Suppressor macrophage treated with lipopolysaccharide for 4 hours (primary cell): Measurements from ENCODE around the gene RXRG.

ENCODE experiments used
- DNase-seq: peaks from one replicate; pipeline ENCODE4 v3.0.0-alpha.2; 2020

The RXRG gene

GRCh38 chr1:165408518-165408917, 36.4 kb downstream of the RXRG start:
- peak; percentile 62 for DNase-seq

GRCh38 chr1:165407398-165407797, 37.5 kb downstream of the RXRG start:
- DNase-seq, result no peak

GRCh38 chr1:165403835-165404482, 41.0 kb downstream of the RXRG start:
- DNase-seq, result peak; percentile 25

GRCh38 chr1:165402517-165403111, 42.3 kb downstream of the RXRG start:
- no peak for DNase-seq

- peak; percentile 23 for DNase-seq
These were observed 47.0 kb downstream of the RXRG start for GRCh38 chr1:165397944-165398343.

- no peak for DNase-seq
These were observed 49.0 kb downstream of the RXRG start for GRCh38 chr1:165395901-165396300.

- DNase-seq, result no peak
These were observed 49.4 kb downstream of the RXRG start for GRCh38 chr1:165395478-165395877.

- DNase-seq, result peak; percentile 89
These were observed 52.0 kb downstream of the RXRG start for GRCh38 chr1:165392634-165393571.

- DNase-seq, result no peak
These were observed 55.3 kb downstream of the RXRG start for GRCh38 chr1:165389609-165390008.

- no peak for DNase-seq
These were observed 57.0 kb downstream of the RXRG start for GRCh38 chr1:165387961-165388360.

GRCh38 chr1:165387505-165387904, 57.4 kb downstream of the RXRG start:
- DNase-seq, result no peak

GRCh38 chr1:165383599-165384405, 61.1 kb downstream of the RXRG start:
- DNase-seq, result no peak

GRCh38 chr1:165383067-165383466, 61.9 kb downstream of the RXRG start:
- no peak for DNase-seq

- DNase-seq, result no peak
These were observed 63.0 kb downstream of the RXRG start for GRCh38 chr1:165381745-165382505.

- DNase-seq, result no peak
These were observed 68.1 kb downstream of the RXRG start for GRCh38 chr1:165376811-165377311.

GRCh38 chr1:165376041-165376810, 68.7 kb downstream of the RXRG start:
- peak; percentile 56 for DNase-seq

GRCh38 chr1:165375623-165376022, 69.3 kb downstream of the RXRG start:
- DNase-seq, result no peak

GRCh38 chr1:165371588-165372225, 73.2 kb downstream of the RXRG start:
- DNase-seq, result peak; percentile 13

- DNase-seq, result peak; percentile 63
These were observed 75.6 kb downstream of the RXRG start for GRCh38 chr1:165369255-165369848.

- peak; percentile 78 for DNase-seq
These were observed 77.4 kb downstream of the RXRG start for GRCh38 chr1:165367375-165367993.
